A549 treated with AZD9567 at 1 μM for 4 hours (cell line): ENCODE results near the gene KRTAP17-1. TPM values are rescaled to one million over a fixed set of nuclear protein-coding genes. Genes with fewer than 3 reads are reported as not detected.

Experiments used
- total RNA-seq: library from RNA; stranded (reverse); fragments of 200-300 nt; extraction: Qiagen RNA extraction; gene quantifications from 5 replicates; pipeline ENCODE4 v1.2.3, GENCODE V29; 2022; ENCODE audit not compliant: insufficient read depth

The KRTAP17-1 gene, protein sequence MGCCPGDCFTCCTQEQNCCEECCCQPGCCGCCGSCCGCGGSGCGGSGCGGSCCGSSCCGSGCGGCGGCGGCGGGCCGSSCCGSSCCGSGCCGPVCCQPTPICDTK
- not detected in 5 replicates for total RNA-seq

DNA sequence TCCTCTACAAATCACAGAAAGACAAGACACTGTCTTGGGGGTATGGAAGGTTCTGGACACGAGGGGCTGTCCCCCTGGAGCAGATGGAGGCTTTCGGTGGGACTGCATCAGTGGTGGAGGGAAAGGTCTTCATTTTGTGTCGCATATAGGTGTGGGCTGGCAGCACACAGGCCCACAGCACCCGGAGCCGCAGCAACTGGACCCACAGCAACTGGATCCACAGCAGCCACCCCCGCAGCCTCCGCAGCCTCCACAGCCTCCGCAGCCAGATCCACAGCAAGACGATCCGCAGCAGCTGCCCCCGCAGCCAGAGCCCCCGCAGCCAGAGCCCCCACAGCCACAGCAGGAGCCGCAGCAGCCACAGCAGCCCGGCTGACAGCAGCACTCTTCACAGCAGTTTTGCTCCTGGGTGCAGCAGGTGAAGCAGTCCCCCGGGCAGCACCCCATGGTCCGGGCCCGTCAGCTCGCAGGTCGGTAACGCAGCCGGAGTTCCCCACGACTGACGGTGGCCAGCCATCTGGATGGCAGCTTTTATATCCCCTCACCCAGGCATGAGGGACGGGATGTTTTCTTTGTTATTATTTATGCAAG, at the start of gene KRTAP17-1:
TSS of gene KRTAP17-1 (minus strand) at position 507 of the 591 bp plus-strand sequence. CDS start at position 447, 60 bp downstream.

GRCh38 chr17:41350381-41350878, 34.9 kb upstream of the KRTAP17-1 start, which contains the start of gene KRT33A:
KRT33A (minus strand) TSS chr17:41350828; CDS start chr17:41350767, 61 bp downstream.

GRCh38 chr17:41308918-41309359, 6.6 kb downstream of the KRTAP17-1 start, which contains the start of gene KRTAP16-1:
KRTAP16-1 (minus strand) TSS chr17:41309309; CDS start chr17:41309253, 56 bp downstream.

DNA sequence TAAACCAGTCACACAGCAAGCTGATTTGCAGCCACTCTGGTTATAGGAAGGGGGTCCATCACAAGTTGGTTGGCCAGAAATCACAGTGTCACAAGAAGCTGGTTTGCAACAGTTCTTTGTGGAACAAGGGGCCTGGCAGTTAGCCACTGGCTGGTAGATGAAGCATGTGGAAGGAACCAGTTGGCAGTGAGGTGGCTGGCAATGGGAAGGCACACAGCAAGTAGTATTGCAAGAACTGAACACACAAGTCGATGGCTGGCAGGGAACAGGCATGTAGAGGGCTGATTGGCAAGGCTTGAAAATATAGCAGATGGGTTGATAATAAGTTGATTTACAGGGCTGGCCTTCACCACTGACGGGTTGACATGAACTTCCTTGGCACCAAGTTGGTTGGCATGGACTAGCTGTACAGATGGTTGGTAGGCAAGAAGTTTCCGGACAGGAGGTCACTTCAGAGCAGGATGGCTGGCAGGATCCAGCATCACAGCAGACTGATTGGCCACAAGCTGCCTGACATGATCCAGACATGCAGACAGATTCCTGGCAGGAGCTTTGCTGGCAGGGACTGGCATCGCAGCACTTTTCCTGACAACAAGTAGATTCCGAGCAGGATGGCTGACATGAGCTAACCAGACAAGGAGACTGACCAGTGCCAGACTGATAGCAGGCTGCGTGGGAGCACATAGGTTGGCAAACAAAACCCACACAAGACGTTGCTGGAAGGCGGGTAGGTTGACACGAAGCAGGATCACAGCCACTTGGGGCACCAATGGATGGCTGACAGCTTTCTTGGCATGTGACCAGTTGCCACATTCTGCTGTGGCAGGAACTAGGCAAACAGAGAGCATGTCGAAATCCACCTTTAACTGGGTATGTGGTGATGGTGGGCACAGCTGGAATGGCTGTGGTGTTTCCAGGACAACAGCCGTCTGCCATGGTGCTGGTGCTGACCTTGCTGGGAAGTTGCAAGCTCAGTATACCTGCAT, 13.3 kb downstream of the KRTAP17-1 start, which contains the start of gene KRTAP29-1:
TSS of gene KRTAP29-1 (minus strand) at position 936 of the 986 bp plus-strand sequence. CDS start at position 936, 0 bp downstream.

DNA sequence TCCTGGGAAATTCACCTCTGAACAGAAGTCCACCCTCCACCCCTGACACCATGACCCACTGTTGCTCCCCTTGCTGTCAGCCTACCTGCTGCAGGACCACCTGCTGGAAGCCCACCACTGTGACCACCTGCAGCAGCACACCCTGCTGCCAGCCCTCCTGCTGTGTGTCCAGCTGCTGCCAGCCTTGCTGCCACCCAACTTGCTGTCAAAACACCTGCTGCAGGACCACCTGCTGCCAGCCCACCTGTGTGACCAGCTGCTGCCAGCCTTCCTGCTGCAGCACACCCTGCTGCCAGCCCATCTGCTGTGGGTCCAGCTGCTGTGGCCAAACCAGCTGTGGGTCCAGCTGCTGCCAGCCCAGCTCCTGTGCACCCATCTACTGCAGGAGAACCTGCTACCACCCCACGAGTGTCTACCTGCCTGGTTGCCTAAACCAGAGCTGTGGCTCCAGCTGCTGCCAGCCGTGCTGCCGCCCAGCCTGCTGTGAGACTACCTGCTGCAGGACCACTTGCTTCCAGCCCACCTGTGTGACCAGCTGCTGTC, 39.8 kb downstream of the KRTAP17-1 start, which contains the start of gene KRTAP9-7:
TSS of gene KRTAP9-7 (plus strand) at position 51 of the 543 bp plus-strand sequence. CDS start at position 51, 0 bp downstream.

DNA sequence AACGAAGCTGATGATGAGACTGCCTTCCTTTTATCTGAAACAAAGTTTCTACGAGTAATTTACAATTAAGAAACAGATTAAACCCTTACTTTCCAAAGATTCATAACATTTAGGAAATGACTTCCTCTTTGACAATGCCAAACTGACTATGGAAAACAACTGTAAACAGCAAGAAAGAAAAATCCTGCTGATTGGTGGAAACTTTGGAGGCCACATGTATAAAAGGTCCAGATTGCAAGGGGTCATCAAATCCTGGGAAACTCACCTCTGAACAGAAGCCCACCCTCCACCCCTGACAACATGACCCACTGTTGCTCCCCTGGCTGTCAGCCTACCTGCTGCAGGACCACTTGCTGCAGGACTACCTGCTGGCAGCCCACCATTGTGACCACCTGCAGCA, 50.4 kb downstream of the KRTAP17-1 start, which contains the start of gene KRTAP9-6:
TSS of gene KRTAP9-6 (plus strand) at position 301 of the 400 bp plus-strand sequence. CDS start at position 301, 0 bp downstream.

Other genes starting within 250 kb of the KRTAP17-1 start
- not detected in 5 replicates for gene KRTAP2-4, start 249.8 kb downstream of the KRTAP17-1 start, total RNA-seq
- not detected in 5 replicates for gene KRTAP4-7, start 231.6 kb downstream of the KRTAP17-1 start, total RNA-seq
- gene KRTAP4-8, start 217.6 kb downstream of the KRTAP17-1 start, total RNA-seq: not detected in 5 replicates
- not detected in 5 replicates for gene KRTAP4-16, start 213.5 kb downstream of the KRTAP17-1 start, total RNA-seq
- gene KRTAP4-9, start 210.3 kb downstream of the KRTAP17-1 start, total RNA-seq: not detected in 5 replicates
- gene KRTAP4-11, start 197.3 kb downstream of the KRTAP17-1 start, total RNA-seq: not detected in 5 replicates
- not detected in 5 replicates for gene KRTAP4-12, start 191.5 kb downstream of the KRTAP17-1 start, total RNA-seq
- gene KRTAP4-6, start 175.2 kb downstream of the KRTAP17-1 start, total RNA-seq: not detected in 5 replicates
- gene KRTAP4-5, start 165.9 kb downstream of the KRTAP17-1 start, total RNA-seq: not detected in 5 replicates
- 0.07 TPM in 1 of 5 replicates, not detected in the others for gene KRTAP4-4, start 155.0 kb downstream of the KRTAP17-1 start, total RNA-seq
- gene KRTAP4-3, start 147.5 kb downstream of the KRTAP17-1 start, total RNA-seq: not detected in 5 replicates
- gene KRTAP4-2, start 137.5 kb downstream of the KRTAP17-1 start, total RNA-seq: not detected in 5 replicates
- gene KRTAP4-1, start 130.8 kb downstream of the KRTAP17-1 start, total RNA-seq: not detected in 5 replicates
- gene KRTAP9-1, start 125.8 kb downstream of the KRTAP17-1 start, total RNA-seq: not detected in 5 replicates
- gene KRTAP9-2, start 89.1 kb downstream of the KRTAP17-1 start, total RNA-seq: not detected in 5 replicates
- gene KRTAP9-3, start 83.3 kb downstream of the KRTAP17-1 start, total RNA-seq: not detected in 5 replicates
- not detected in 5 replicates for gene KRTAP9-8, start 77.7 kb downstream of the KRTAP17-1 start, total RNA-seq
- not detected in 5 replicates for gene KRTAP9-4, start 66.0 kb downstream of the KRTAP17-1 start, total RNA-seq
- not detected in 5 replicates for gene KRTAP9-9, start 60.3 kb downstream of the KRTAP17-1 start, total RNA-seq
- gene KRTAP9-6, start 50.3 kb downstream of the KRTAP17-1 start, total RNA-seq: not detected in 5 replicates
- not detected in 5 replicates for gene KRTAP9-7, start 40.0 kb downstream of the KRTAP17-1 start, total RNA-seq
- gene KRTAP29-1, start 12.9 kb downstream of the KRTAP17-1 start, total RNA-seq: not detected in 5 replicates
- gene KRTAP16-1, start 6.4 kb downstream of the KRTAP17-1 start, total RNA-seq: not detected in 5 replicates
- not detected in 5 replicates for gene KRT33A, start 35.1 kb upstream of the KRTAP17-1 start, total RNA-seq
- not detected in 5 replicates for gene KRT33B, start 54.1 kb upstream of the KRTAP17-1 start, total RNA-seq
- gene KRT34, start 66.6 kb upstream of the KRTAP17-1 start, total RNA-seq: 0.21 to 1.2 TPM (median 0.29 TPM) in 5 replicates
- not detected in 5 replicates for gene KRT31, start 81.9 kb upstream of the KRTAP17-1 start, total RNA-seq
- gene KRT37, start 108.9 kb upstream of the KRTAP17-1 start, total RNA-seq: not detected in 5 replicates
- not detected in 5 replicates for gene KRT38, start 125.3 kb upstream of the KRTAP17-1 start, total RNA-seq
- gene KRT32, start 151.7 kb upstream of the KRTAP17-1 start, total RNA-seq: not detected in 5 replicates
- gene KRT35, start 165.4 kb upstream of the KRTAP17-1 start, total RNA-seq: not detected in 5 replicates
- gene KRT36, start 174.2 kb upstream of the KRTAP17-1 start, total RNA-seq: not detected in 5 replicates
- gene KRT13, start 189.9 kb upstream of the KRTAP17-1 start, total RNA-seq: 0.08 to 0.50 TPM (median 0.30 TPM) in 3 of 5 replicates, not detected in the others
- gene KRT15, start 203.2 kb upstream of the KRTAP17-1 start, total RNA-seq: 2.1 to 2.6 TPM (median 2.5 TPM) in 5 replicates
- gene KRT19, start 212.6 kb upstream of the KRTAP17-1 start, total RNA-seq: 38.0 to 52.6 TPM (median 41.8 TPM) in 5 replicates